GM19035 (cell line): Measurements from ENCODE around the gene MNAT1.

ENCODE experiments used
- ATAC-seq: cut with Tn5 transposase; IDR thresholded peaks from one replicate; pipeline ENCODE4 v1.9.1; 2021; ENCODE audit not compliant: unreplicated experiment

MNAT1 gene

DNA sequence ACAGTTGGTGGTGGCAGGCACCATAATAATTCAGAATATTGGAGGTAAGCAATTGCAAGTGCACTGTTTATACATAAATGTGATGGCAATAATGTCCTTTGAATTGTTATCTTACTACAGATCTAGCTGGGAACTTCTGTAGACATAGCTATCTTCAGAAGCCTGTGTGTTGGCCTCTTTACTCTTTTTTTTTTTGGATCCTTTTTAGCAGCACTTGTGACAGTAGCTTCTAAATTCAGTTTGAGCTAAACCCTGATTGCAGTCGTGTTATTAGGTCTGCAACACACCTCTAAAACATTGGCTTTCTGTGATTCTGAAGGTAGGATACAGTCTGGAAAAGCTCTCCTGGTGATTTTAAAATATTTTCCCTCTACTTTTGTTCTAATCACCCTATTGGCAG is 285.0 kb downstream of the MNAT1 start:
- ATAC-seq, result no peak
